C4-2B (cell line): Measurements from ENCODE around the gene GGT6.

ENCODE experiments used
- CTCF ChIP-seq: fragments of 450-650 bp; conservative IDR thresholded peaks from 2 replicates; pipeline ENCODE4 v1.5.1; 2017; ENCODE audit warnings: mild to moderate bottlenecking
- ZFX ChIP-seq: fragments of 450-650 bp; IDR thresholded peaks from 2 replicates; pipeline ENCODE4 v1.6.1; 2017

GRCh38 chr17:4582691-4583090, 22.3 kb upstream of the GGT6 start:
- TF ChIP-seq CTCF (no peak), ZFX (no peak)
